Measurements from ENCODE around the gene ANTXR2.

The ANTXR2 gene

GRCh38 chr4:79854856-79855502, 218.1 kb downstream of the ANTXR2 start:
- no peak for DNase-seq

- DNase-seq: no peak
These were observed 220.7 kb downstream of the ANTXR2 start for GRCh38 chr4:79852305-79852730.

- no peak for DNase-seq
These were observed 221.3 kb downstream of the ANTXR2 start for GRCh38 chr4:79851625-79852304.
